ENCODE results near the gene VPS4A.
A peak's percentile ranks its signal among the peaks of the same experiment; 100 is the strongest.

VPS4A gene

DNA sequence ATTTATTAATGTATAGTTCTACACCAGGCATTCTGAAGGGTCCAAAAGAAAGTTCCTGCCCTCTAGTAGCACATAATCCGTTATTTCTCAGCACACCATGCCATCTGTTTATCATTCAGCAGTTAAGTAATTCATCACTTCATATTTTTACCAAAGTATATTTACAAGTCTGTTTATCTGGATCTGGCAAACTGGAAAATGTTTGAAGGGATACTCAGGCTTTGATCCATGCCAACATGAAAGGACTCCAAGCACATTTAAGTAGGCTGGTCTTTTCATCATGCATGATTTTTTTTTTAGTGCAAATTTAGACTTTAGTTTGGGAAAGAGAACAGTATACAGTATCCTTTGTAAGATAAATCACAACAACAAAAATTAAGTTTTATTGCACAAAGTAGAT is 4.1 kb upstream of the VPS4A start:
- DNase-seq (ENCODE audit: low spot score): no peak

DNA sequence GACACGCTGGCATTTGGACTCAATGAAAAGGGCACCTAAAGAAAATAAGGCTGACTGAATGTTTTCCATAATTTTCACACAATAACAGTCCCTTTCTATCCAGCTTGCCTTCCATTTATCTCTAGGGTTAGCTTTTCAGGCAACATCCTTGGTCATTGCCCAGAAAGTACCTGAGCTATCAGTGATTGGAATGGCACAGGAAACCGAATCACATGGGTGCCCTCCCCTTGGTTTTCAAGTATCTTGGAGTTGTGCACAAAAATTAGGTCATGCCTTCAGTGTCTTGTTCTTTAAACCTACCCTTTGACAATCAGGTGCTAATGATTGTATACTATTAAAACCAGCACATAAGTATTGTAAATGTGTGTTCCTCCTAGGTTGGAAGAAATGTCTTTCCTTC is 3.3 kb upstream of the VPS4A start:
- DNase-seq (ENCODE audit: low spot score): no peak

DNA sequence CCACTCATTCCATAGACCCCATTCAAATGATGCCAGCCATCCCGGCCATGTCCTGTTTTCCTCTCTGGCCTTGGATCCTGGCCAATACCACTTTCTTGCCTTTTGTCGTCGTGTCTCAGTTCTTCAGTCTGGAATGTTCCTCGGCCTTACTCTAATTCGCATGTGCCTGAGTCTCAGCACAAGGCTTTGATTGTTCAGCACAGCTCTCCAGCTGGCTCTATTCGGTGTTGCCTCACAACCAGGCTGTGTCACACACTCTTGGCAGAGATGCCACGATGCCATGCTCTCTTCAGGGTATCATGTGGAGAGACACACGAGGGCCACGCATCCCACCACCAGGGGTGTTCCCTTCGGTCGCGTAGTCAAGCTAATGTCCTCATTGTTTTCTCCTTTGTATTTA is 1.8 kb upstream of the VPS4A start:
- DNase-seq (ENCODE audit: low spot score): no peak

DNA sequence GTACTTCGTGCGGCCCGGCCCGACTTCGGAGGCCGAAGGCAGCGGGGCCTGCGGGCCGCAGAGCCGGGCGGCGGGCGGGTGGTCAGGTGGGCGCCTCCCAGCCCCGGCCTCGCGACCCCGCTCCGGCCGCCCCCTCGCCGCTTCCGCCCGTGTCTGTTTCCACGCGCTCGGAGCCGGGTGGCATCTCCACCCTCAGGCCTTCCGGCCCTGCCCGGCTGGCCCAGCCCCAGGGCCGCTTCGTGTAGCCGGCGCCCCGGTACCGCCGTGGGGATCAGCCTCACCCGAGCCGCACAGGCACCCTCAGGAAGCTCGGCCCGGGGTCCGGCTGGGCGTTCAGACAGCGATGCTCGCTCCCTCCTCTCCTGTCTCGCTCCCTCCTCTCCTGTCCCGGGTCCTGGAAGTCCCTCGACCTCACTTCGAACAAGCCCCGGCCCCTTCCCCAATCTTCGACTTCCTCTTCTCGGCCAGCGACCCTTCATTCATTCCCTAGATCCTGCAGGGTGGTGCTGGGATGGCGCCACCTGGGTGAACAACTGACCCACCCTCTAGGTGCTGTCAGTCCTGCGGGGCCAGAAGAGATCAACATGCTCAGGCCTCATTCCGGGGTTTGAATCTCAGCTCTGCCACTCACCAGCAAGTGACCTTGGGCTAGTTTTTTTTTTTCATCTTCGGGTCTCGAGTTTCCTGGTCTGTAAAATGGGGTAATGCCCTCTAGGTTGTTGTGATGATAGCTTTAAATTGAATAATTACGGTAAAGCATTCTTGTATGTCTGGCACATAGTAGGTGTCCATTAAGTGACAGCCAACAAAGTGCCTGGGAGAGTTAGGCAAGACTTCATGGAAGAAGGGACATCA is 610 bp downstream of the VPS4A start:
- peak; percentile 60 for DNase-seq (ENCODE audit: low spot score)

DNA sequence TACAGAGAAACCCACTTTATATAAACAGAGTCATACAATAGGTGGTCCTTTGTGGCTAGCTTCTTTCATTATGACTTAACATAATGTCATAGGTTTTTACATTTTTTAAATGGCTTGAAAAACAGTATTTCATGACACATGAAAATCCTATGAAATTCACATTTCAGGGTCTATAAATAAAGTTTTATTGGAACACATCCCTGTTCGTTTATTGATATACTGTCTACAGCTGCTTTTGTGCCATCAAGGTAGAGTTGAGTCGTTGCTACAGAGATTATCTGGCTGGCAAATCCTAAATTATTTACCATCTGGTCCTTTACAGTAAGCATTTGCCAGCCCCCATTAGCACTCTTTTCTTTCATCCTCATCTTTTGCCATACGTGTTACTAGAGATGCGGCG is 2.3 kb downstream of the VPS4A start:
- no peak for DNase-seq (ENCODE audit: low spot score)

DNA sequence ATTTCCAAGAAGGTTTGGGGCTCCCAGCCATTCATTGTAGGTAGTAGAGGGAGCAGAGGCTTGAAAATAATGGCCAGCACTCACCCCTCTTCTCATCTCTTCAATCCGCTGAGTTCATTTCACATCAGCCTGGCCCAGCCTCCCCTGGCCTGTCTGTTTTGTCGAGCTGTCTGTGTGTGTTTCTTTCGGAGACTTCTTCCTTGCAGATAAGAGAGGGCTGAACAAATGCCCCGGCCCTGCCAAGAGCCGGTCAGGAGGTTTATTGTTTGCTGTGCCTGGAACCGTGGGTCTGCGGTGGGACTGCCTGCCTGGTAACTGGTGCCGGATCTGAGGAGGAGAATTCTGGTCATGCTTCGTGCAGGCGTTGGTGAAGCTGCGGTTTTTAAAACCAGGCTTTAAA is 3.4 kb downstream of the VPS4A start:
- no peak for DNase-seq (ENCODE audit: low spot score)

DNA sequence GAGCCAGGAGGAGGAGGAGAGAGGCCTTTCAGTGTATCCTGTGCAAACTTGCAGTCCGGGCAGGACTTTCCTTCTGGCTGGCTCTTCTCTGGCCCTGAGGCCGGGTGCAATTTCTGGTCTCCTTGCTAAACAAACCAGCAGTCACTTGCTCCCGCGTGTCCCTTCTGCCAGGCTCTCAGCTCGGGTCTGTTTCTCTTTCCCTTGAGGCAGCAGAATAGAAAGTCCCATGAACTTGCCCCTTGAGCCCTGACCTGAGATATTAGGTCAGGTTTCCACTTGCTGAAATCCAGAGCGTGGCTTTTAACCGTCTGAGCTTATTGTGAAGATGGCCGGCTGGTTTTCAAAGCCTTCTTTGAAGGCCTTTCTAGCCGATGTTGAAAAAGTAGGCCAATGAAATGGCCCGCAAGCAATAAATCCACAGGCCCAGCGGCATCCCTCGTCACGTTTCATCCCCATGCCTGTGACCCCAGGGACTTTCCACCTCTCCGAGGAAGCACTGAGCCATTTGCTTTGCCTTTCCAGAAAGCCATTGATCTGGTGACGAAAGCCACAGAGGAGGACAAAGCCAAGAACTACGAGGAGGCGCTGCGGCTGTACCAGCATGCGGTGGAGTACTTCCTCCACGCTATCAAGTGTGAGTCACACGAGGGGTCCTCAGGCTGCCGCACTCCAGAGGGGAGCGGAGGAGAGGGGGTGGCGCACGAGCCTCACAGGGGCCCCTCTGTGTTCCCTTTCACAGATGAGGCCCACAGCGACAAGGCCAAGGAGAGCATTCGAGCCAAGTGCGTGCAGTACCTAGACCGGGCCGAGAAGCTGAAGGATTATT is 4.5 kb downstream of the VPS4A start:
- no peak for DNase-seq (ENCODE audit: low spot score)

DNA sequence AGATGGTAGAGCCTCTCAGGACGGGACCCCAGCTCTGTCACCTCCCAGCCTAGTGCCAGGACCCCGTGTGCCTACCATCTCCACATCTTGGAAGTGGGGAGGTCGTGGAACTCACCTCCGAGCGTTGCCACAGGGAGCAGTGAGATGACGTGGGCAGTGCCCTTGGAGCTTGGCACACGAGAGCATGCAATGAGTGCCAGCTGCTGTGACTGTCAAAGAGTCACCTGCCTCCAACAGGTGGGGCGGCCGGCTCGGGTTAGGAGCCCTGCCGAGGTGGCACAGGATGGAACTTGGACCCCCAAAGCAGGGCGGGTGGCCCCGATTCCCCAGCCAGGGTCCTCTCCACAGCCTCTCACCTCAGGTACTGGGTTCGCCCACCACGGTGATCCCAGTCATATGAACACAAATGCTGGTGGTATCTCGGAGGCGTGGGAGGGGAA is 5.5 kb downstream of the VPS4A start:
- no peak for DNase-seq (ENCODE audit: low spot score)

DNA sequence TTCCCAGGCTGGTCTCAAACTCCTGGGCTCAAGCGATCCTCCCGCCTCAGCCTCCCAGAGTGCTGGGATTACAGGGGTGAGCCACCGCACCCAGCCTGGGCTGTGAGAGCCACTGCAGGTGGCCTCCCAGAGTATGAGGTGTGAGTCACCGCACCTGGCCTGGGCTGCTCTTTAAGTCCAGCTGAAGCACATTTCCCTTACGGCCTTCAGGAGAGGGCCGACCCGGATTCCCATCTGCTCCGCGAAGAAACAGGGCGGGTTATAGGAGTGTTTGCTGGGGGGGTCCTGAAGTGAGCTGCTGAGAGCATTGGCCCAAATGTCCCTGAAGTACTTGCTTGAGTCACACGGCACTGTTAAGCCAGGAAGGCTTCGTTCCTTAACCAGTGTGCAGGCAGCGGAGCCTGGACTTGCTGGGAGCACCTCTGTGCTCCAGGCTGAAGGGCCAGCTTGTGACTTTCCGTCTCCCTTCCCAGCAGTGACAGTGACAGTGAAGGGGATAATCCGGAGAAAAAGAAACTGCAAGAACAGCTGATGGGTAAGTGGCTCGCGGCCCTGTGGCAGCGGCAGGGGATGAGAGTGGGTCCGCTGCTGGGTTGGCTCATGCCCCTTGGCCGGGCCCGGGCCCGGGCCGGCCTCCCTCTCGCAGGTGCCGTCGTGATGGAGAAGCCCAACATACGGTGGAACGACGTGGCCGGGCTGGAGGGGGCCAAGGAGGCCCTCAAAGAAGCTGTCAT is 7.2 kb downstream of the VPS4A start:
- no peak for DNase-seq (ENCODE audit: low spot score)

DNA sequence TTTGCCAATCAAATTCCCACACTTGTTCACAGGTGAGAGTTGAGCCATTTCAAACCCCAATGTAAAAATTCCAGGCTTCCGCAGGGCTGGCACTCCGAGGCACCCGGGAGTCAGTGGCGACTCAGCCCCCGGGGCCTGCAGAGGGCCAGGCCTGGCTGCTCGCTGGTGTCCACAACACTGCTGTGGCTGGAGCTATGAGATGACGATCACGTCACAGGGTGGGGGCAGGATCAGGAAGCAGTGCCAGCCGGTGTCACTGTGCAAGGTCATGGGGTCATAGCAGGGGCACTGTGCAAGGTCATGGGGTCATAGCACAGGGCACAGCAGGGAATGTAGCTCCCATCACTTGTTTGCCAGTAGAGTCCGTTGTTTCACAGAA is 7.8 kb downstream of the VPS4A start:
- DNase-seq (ENCODE audit: low spot score): no peak

DNA sequence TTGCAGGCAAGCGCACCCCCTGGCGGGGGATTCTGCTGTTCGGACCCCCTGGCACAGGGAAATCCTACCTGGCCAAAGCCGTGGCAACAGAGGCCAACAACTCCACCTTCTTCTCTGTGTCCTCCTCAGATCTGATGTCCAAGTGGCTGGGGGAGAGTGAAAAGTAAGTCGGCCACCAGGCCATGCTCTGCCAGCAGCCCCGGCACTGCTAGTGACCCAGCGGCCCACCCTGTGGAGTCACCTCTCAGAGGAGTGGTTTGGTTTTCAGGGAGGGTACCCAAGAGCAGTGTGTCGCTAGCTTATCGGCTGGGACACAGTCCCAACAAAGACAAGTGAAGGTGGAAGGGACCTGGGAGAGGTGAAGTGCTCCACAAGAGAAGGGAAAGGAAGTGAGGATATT is 8.2 kb downstream of the VPS4A start:
- no peak for DNase-seq (ENCODE audit: low spot score)

DNA sequence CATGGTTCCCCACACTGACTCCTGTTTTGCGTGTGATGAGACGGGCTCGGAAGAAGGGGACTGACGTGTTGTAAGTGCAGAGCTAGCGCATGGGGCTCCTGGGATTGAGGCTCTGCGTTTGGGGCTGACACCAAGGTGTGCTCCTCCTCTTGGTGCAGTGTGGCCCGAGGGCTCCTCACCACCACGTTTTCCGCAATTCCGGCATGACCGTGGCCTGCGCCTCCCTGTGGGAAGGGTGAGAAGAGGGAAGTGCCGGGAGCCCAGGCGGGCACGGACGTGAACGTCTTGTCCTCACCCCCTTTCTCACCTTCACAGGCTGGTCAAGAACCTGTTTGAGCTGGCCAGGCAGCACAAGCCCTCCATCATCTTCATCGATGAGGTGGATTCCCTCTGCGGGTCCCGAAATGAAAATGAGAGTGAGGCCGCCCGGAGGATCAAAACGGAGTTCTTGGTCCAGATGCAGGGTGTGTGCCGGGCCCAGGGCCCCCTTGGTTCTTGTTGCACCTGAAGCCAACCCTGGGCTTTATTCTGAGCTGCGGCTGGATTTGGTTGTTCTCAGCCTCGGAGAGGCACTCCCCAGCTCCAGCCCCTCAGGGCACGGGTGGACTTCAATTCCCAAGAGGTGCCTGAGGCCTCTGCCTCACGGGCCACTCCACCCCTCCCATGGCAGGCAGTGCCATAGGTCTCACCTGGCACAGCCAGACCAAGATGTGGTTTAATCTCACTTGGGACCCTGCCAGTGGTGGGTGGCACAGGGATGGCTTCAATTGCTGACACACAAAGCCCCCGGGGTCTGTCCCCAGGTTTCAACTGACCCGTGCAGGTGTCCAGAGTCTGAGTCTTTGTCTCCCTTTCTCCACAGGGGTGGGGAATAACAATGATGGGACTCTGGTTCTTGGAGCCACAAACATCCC is 8.9 kb downstream of the VPS4A start:
- DNase-seq (ENCODE audit: low spot score): no peak

DNA sequence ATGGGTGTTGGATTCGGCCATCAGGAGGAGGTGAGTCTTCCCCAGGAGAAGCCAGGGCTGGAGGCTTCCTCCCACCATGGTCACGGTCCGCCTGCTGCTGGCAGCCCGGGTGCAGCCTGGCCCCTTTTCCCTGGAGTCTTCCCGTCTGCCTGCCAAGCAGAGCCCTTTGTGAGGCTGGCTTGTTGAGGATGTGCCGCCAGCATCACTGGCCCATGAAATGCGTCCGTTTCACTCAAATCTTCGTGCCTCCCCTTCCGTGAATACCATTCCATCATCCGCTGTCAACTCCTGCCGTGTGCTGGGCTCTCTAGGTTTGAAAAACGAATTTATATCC is 9.6 kb downstream of the VPS4A start:
- no peak for DNase-seq (ENCODE audit: low spot score)

DNA sequence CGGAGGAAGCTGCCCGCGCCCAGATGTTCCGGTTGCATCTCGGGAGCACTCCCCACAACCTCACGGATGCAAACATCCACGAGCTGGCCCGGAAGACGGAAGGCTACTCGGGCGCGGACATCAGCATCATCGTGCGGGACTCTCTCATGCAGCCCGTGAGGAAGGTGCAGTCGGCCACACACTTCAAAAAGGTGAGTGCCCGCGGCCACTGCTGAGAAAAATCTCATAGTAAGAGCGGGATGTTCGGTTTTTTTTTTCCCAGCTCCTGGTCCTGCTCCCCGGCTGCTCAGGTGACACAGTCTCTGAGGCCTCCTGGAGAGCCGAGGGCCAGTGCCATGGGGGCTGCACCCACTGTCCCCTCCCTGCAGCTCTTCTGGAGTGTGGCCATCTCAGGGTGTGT is 9.9 kb downstream of the VPS4A start:
- DNase-seq (ENCODE audit: low spot score): no peak

DNA sequence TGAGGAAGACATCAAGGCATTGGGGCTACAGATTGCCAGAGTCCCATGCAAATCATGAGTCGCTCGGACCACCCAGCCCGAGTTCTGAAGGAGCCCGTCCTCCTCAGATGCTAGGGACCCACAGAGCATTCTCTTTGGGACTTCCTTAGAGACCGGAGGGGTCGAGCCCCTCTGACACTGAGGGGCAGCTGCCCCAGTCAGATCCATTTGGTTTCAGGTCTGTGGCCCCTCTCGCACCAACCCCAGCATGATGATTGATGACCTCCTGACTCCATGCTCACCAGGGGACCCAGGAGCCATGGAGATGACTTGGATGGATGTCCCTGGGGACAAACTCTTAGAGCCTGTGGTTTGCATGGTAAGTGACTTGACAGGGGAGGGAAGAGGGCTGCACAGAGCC is 11.2 kb downstream of the VPS4A start:
- no peak for DNase-seq (ENCODE audit: low spot score)

DNA sequence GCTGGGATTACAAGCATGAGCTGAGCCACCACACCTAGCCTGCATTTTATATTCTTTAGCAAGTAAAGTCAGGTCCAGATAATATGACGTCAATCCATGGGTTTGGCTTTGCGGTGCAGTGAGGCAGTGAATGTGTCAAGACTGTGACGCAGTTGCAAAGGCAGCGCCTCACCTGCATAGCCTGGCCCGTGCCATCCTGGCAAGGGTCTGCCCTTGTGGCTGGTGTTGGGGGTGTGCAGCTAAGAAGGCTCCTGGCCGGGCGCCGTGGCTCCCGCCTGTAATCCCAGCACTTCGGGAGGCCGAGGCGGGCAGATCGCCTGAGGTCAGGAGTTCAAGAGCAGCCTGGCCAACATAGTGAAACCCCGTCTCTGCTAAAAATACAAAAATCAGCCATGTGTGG is 12.3 kb downstream of the VPS4A start:
- no peak for DNase-seq (ENCODE audit: low spot score)

DNA sequence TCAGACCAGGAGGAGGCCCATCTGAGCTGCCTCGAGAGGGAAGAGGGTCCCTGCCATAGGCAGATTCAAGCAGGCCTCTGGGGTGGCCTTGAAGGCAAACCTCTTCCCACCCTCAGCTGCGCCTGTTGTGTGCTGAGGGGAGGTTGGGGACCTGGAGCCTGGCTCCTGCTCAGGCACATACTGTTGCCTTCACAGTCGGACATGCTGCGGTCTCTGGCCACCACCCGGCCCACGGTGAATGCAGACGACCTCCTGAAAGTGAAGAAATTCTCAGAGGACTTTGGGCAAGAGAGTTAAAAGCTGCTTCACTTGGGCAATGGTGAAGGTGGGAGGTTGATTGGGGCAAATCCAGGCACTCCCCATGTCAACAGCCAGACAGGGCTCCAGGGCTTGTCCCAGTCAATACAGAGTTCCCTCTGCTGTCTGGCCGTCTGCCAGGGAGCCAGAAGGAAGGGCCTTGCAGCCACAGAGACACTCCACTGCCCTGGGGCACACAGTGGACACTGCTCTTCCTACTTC is 12.9 kb downstream of the VPS4A start:
- no peak for DNase-seq (ENCODE audit: low spot score)

DNA sequence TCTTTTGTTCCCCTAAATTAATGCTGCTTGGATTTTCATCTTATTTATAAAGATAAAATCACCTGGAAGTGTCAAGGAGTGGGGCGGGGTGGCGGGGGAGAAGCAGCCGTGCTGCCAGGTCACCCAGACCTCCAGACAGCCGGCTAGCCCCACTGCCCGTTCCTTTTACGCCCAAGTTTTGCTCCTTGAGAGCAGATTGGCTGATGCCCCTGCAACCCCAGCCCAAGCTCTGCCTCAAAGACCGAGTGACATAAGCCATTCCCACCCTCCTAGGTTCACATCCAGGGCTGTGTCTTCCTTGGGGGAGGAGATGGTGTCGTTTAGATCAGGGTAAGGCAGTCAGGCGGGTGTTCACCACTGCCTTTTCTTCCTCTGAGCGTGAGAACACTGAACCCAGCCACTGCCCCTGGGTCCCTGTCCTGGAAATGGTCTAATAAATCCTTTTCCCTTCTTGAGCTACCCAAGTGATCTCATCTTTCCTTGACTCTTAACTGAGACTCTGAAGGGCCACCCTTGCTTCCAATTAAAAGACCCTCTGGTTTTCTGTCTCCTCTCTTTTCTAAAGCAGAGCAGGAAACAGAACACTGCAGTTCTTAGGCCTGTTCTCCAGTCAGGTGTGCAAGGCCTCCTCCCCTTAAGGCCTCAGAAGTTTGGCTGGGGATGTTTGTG is 13.6 kb downstream of the VPS4A start:
- DNase-seq (ENCODE audit: low spot score): no peak

DNA sequence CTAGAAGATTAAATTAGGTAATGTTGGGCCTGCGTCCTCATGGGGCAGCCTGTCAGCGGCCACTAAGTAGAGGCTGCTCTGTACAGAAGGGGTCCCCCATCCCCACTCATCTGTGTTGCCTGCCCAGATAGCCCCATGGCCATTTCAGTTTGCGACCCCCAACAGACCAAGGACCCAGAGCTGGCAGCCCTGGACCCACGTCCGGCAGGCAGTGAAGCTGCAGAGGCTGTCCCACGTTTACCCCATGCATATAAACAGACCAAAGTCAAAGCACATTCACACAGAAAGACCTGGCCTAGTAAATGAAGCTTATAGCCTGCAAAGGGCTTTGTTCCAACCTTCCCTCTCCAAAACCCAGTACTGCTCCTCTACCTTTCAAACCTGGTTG is 14.6 kb downstream of the VPS4A start:
- no peak for DNase-seq (ENCODE audit: low spot score)

DNA sequence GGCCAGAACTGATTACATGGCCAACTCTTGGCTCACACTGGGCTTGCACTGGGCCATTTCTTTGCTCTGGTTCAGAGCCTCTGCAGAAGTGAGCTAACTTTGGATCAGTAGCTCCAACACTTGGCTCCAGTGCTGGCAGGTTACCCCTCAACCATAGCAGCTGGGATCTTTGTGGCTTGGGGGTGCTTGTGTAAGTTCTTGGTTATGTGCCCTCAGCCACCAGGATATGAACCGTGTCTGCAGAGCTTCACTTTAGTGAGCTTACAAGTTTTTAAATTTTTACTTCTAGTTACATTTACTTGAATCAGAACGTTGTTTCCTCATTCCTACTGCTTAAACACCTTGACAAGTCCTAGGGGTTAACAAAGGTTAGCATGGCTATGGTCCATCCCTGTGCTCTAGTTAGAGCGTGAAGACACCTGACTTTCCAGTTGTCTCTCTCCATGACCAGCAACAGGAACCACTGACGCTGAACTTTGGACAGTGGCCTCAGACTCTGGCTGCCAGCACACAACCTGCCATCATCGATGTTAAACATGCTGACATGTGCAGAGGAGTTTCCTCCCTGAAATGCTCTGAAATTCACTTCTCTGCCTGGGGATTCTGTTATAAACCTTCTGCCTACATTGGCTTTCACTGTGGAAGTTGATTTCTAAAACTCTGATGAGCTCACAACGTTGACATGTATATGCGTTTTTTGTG is 15.2 kb downstream of the VPS4A start:
- no peak for DNase-seq (ENCODE audit: low spot score)

Data from germinal center (tissue), 1 donor.